Activated T-helper 17 cell treated with anti-CD3 and anti-CD28 coated beads, Interleukin-2, amount 50 U/mL, for 72 hours (primary cell): Measurements from ENCODE around the gene MCL1. TPM values are rescaled to one million over a fixed set of nuclear protein-coding genes. Genes with fewer than 3 reads are reported as not detected.

ENCODE experiments used
- ATAC-seq: fragments of 150-1000 bp; cut with Tn5 transposase; replicated peaks from 2 replicates; pipeline ENCODE4 v1.10.0; 2021; ENCODE audit warnings: mild to moderate bottlenecking, moderate library complexity
- H3K27ac Mint-ChIP-seq: one replicate; pipeline ENCODE4 v1.8.0; 2022; ENCODE audit warnings: mixed read lengths
- H3K27me3 Mint-ChIP-seq: one replicate; pipeline ENCODE4 v1.8.0; 2022; ENCODE audit warnings: mixed read lengths
- H3K36me3 Mint-ChIP-seq: one replicate; pipeline ENCODE4 v1.8.0; 2022; ENCODE audit warnings: low read depth, mild to moderate bottlenecking, mixed read lengths
- H3K4me1 Mint-ChIP-seq: one replicate; pipeline ENCODE4 v1.8.0; 2022; ENCODE audit warnings: mixed read lengths
- H3K4me3 Mint-ChIP-seq: one replicate; pipeline ENCODE4 v1.8.0; 2022; ENCODE audit warnings: mild to moderate bottlenecking, mixed read lengths
- H3K9me3 Mint-ChIP-seq: one replicate; pipeline ENCODE4 v1.8.0; 2022; ENCODE audit warnings: mixed read lengths
- total RNA-seq, 2 donors: library from RNA; stranded (reverse); gene quantifications; one replicate each; pipeline ENCODE4 v1.2.3, GENCODE V29; 2022

MCL1 gene
- total RNA-seq, 2 donors from 2014 or later: 235 to 351 TPM

DNA sequence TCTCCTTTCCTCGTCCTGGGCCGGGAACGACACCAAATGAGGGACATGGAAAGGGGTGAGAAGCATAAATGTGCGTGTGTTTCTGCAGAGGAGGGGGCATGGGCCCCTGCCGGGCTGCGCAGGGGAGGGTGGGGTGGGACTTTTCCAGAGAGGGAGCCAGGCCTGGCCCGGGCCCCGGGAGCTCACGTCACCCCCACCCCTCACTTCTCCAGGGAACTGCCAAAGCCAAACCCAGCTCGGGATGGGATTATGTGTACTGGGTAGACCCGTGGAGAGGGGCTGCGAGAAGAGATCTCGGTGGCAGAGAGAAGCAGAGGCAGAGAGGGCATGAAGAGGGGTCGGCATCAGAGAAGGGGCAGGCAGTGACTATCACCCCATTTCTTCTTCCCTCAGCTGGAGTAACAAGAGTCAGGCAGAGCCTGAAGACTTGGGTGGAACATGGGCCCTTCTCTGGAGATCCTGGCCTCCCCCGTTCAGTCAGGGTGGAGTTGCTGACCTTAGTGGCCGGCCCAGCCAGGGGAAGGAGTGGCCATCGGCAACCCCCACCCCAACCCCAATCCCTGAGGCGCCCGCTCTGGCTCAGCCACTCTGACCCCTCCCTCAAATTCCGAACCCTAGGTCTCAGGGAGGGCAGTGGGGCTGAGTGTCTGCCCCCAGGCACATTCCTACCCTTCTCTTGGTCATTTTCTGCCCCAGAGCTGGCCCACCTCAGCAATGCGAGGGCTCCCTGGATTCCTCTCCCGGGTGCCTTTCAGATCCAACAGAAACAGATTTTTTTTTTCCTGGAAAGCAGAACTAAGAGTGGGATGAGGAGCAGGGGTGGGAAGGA is 29.0 kb downstream of the MCL1 start:
- no peaks in the 10 kb centered on the region for H3K36me3 Mint-ChIP-seq
- peaks cover under 1% of the 10 kb centered on the region for H3K4me1 Mint-ChIP-seq
- H3K4me3 Mint-ChIP-seq: no peak overlapping the region
- H3K9me3 Mint-ChIP-seq: no peaks in the 10 kb centered on the region
- no peak overlapping the region for H3K27ac Mint-ChIP-seq
- no peaks in the 10 kb centered on the region for H3K27me3 Mint-ChIP-seq
- no peak for ATAC-seq

DNA sequence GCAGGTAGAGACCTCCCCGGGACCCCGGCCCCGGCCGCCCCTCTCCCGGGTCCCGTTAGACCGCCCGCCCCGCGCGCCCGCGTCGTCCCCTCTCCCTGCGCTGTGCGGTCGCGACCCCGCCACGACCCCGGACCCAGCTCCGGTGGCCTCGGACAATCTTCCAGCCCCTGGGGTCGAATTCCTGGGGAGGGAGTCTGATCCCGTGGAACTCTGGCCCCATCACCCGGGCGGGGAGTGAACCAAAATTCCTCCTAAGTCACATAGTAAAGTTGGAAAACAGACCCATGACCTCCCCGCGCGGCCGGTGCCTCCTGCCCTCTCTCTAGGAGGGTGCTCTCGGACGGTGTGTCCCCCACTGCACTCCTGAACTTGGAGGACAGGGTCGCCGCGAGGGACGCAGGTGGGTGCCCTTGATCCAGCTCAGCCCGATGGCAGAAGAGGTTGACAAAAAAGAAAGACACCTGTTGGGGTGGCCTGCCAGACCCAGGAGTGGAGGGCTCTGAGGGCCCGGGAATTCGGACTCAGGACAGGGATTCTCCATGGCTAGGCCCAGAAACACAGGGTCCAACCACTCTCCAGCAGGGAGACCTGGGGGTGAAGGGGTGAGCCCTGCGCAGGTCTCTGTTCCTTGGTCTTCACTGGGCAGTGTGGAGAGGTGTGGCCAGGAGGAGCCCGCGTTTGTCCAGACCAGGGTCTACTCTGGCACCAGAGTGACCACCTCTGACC is 29.8 kb downstream of the MCL1 start:
- H3K4me1 Mint-ChIP-seq: no peaks in the 10 kb centered on the region
- H3K9me3 Mint-ChIP-seq: no peaks in the 10 kb centered on the region
- H3K4me3 Mint-ChIP-seq: peak overlapping the region; percentile 65
- no peak for ATAC-seq
- H3K27me3 Mint-ChIP-seq: no peaks in the 10 kb centered on the region
- no peak overlapping the region for H3K27ac Mint-ChIP-seq
- H3K36me3 Mint-ChIP-seq: no peaks in the 10 kb centered on the region

DNA sequence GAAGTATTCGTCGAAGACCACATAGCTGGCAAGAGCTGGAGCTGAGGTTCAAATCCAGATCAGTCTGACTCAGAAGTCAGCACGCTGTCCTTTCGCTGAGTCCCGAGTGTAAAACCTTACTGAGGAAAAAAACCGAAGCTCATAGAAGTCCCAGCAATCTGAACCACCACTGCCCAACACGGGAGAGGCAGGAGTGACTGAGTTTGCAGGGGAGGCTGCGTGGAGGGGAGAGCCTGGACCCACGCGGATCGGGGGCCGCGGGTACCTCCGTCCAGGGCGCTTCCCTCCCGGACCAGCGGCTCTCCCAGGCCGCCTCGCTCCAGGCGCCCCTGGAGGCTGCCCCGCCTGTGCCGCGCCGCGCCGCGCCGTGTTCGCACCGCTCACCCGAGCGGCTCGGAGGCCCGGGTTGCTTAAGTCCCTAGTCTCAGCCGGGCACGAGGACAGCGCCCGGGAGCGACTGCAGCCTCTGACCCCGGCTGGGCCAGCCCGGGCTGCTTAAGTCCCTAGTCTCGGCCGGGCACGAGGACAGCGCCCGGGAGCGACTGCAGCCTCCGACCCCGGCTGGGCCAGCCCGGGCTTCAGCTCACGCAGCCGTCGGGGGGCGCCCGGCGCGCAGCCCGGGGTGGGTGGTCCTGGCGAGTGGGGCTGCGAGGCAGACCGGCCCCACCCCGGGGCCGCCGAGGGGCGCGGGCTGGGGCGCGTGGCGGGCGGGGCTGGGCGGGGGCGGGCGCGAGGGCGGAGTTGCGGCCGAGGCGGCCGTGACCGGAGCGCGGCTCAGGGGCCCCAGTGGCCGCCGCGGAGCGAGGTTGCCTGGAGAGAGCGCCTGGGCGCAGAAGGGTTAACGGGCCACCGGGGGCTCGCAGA is 30.5 kb downstream of the MCL1 start, which contains the start of gene ADAMTSL4:
ADAMTSL4 (plus strand) TSS at position 777 of the 864 bp plus-strand sequence. CDS start 2,881 bp downstream, outside the sequence.
- H3K36me3 Mint-ChIP-seq: no peaks in the 10 kb centered on the region
- H3K9me3 Mint-ChIP-seq: no peaks in the 10 kb centered on the region
- H3K27ac Mint-ChIP-seq: no peak within 1 kb of the TSS
- H3K4me1 Mint-ChIP-seq: no peaks in the 10 kb centered on the region
- H3K4me3 Mint-ChIP-seq: peak within 1 kb of the TSS; percentile 77
- no peaks in the 10 kb centered on the region for H3K27me3 Mint-ChIP-seq
- ATAC-seq: peak; percentile 76

DNA sequence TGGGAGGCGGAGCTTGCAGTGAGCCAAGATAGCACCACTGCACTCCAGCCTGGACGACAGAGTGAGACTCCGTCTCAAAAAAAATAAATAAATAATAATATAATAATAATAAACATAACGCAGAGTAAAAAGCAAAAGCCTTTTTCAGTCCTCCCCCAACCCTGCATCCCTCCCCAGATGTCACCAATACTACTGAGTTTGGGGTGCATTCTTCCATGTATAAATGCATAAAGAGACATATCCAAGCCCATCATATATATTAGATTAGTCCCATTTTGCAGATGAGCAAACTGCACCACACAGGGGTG is 31.1 kb downstream of the MCL1 start:
- Mint-ChIP-seq H3K27ac (no peak overlapping the region), H3K9me3 (no peaks in the 10 kb centered on the region), H3K4me3 (peak overlapping the region; percentile 77), H3K4me1 (no peaks in the 10 kb centered on the region), H3K27me3 (peaks cover 4% of the 10 kb centered on the region), H3K36me3 (no peaks in the 10 kb centered on the region)
- no peak for ATAC-seq

DNA sequence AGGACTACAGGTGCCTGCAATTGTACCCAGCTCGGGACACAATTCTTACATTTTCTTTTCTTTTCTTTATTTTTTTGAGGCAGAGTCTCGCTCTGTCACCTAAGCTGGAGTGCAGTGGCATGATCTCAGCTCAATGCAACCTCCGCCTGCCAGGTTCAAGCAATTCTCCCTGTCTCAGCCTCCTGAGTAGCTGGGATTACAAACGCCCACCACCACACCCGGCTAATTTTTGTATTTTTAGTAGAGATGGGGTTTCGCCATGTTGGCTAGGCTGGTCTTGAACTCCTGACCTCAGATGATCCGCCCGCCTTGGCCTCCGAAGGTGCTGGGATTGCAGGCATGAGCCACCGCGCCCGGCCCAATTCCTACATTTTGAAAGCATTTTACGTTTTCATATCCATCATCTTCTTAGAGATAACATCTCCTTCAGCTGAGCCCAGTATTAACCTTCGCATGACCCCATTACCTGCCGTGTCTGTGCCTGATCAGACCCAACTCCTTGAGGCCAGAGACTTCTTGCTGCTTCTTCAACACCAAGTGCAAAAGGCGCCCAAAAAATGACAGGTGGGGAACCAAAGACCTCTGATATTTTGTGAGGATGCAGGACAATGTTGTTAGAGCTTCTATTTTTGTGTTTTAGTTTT is 33.0 kb downstream of the MCL1 start:
- Mint-ChIP-seq H3K27ac (no peak overlapping the region), H3K4me3 (no peak overlapping the region), H3K4me1 (no peaks in the 10 kb centered on the region), H3K36me3 (no peaks in the 10 kb centered on the region), H3K27me3 (peaks cover 4% of the 10 kb centered on the region), H3K9me3 (no peaks in the 10 kb centered on the region)
- no peak for ATAC-seq

DNA sequence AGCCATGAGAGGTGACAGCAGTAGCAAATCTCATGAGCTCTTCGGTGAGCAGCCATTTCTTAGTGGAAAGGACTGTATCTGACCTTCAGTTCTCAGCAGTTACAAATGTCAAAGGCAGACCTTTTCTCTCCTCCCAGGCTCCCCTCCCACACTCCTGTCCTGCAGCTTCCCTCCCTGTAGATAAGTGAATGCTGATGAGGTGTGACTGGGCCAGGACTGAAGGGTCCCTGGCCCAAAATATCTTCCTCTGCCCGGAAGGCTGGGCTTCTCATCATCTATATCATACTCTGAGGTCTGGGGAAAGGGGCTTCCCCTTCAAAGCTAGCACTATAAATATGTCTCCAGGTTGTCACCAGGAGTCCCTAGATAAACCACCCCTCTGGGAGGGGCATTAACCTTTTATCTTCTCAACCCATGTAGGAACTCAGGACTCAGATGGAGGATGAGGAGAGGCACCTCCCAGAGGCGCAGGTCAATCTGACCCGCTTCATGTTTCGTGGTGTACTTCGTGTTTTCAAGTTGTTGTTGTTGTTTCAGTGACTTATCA is 33.9 kb downstream of the MCL1 start:
- Mint-ChIP-seq H3K9me3 (no peaks in the 10 kb centered on the region), H3K27ac (no peak overlapping the region), H3K4me1 (no peaks in the 10 kb centered on the region), H3K4me3 (no peak overlapping the region), H3K36me3 (no peaks in the 10 kb centered on the region), H3K27me3 (peaks cover 4% of the 10 kb centered on the region)
- ATAC-seq: no peak

DNA sequence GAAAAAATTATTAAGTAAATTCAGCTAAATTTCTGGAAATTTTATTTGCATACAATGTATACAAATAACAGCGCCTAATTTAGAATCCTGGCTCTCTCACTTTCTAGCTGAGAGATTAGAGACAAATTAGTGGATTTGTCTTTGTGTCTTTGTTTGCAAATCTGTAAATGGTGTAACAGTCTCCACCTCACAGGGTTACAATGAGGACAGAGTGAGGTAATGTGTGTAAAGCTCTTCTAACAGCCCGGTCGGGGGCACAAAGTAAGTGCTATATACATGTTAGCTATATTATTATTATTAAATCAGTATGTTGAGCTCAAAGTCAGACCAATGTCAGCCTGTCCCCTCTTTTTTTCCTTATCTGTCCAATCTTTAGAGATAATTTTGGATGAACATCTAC is 35.2 kb downstream of the MCL1 start:
- no peaks in the 10 kb centered on the region for H3K36me3 Mint-ChIP-seq
- no peaks in the 10 kb centered on the region for H3K4me1 Mint-ChIP-seq
- no peak overlapping the region for H3K27ac Mint-ChIP-seq
- H3K4me3 Mint-ChIP-seq: no peak overlapping the region
- H3K9me3 Mint-ChIP-seq: no peaks in the 10 kb centered on the region
- no peak for ATAC-seq
- H3K27me3 Mint-ChIP-seq: peaks cover 4% of the 10 kb centered on the region

DNA sequence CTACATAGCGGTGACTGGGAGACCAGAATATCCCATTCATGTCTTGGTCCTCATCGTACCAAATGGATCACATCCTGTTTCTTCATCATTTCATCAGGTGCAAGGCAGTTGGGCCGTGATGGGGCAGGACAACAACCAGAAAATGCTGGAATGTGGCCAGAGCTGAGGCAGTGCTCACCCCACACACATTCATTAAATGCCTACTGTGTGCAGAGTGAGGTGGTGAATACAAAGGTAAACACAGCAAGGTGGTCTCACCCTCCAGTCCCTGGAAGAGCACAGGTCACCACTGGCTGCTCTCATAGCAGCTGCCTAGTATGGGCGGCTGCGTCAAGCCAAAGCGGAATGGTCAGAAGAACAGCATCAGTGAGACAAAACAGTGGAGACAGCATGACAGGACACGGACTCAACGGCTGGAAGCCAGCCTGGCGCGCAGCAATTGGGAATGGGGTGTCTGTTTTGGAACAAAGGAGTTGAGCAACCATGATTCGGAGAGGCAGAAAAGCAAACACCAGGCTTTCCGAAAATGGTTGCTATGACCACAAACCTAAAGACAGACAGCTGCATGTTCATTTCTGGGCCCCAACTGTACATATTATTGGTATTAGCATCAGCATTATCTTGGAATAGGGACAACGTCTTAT is 35.8 kb downstream of the MCL1 start:
- H3K27me3 Mint-ChIP-seq: peaks cover 7% of the 10 kb centered on the region
- no peaks in the 10 kb centered on the region for H3K36me3 Mint-ChIP-seq
- H3K27ac Mint-ChIP-seq: no peak overlapping the region
- H3K4me1 Mint-ChIP-seq: no peaks in the 10 kb centered on the region
- no peaks in the 10 kb centered on the region for H3K9me3 Mint-ChIP-seq
- H3K4me3 Mint-ChIP-seq: no peak overlapping the region
- ATAC-seq: no peak

DNA sequence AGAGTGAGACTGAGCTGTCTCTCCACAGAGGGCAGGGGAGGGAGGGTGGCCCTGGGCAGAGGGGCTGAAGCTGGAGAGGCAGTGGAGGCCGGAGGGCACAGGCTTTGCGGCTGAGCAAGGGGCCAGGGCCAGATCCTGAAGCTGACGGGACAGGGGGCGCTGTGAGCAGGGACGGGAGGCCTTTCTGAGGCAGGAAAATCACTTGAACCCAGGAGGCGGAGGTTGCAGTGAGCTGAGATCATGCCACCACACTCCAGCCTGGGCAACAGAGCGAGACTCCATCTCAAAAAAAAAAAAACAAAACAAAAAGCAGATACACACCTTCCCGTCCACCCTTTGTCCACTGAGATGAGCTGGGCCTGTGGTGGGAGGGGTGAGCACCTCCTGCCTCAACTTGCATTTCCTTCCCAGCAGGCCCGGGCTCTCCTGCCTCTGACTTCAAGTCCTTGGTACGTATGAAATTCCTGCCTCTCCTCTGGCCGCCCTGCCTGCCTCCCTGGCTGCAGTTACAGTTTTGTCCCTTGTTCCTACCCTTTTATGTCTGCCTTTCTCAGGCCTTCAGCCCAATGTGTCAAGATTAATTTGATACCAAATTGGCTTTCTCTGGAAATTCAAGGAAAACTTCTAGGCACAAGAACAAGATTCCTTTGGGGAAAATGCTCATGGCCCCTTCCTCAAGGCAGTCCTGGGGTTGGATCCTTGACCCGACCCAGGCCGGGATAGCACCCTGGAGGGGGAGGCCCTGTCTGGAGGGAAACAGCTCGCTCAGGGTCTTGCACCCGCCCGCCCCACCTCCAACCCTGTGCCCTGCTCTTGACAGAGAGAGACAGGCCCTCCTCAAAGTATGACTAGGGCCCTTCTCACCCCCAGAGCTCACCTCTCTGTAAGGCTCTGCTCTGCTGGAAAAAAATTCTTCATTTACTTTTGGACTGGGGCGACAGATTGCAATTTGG is 41.4 kb downstream of the MCL1 start:
- no peaks in the 10 kb centered on the region for H3K36me3 Mint-ChIP-seq
- H3K4me1 Mint-ChIP-seq: no peaks in the 10 kb centered on the region
- no peak overlapping the region for H3K4me3 Mint-ChIP-seq
- H3K27me3 Mint-ChIP-seq: peaks cover 7% of the 10 kb centered on the region
- no peak for ATAC-seq
- H3K27ac Mint-ChIP-seq: no peak overlapping the region
- no peaks in the 10 kb centered on the region for H3K9me3 Mint-ChIP-seq

DNA sequence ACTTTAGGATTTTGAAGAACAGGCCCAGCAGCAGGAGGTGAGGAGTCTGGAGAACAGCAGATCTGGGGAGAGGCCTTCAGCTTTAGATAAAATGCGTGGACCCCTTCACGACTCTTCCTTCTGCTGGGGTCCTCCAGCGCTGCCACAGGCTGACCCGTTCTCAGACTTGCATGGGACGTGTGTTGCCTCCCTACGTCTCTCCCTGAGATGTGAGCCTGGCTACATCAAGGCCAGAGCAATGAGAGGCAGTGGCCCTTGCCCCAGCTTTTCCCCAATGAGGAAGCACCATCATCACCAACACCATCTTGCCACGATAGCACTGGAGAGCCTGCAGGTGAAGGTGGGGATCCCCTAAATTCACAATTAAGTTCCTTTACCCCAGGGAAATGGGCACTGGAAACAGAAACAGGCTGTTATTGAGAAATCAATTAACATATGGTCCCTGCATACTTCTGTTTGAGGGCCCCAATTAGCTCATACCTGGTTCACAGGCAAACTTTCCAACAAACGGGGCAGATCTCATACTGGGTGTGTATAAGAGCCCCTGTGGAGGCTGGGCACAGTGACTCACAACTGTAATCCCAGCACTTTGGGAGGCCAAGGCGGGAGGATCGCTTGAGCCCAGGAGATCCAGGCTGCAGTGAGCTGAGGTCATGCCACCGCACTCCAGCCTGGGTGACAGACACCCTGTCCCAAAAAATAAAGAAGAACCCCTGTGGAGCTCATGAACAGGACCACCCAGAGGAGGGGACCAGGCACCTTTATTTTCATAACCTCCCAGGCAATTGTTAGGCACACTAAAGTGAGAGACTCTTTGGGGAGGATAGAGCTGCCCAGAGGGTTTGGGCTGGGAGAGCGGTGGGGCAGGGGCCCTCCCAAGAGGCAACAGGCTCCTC is 42.3 kb downstream of the MCL1 start:
- H3K9me3 Mint-ChIP-seq: no peaks in the 10 kb centered on the region
- H3K4me3 Mint-ChIP-seq: no peak overlapping the region
- peak overlapping the region; percentile 17 for H3K27ac Mint-ChIP-seq
- H3K4me1 Mint-ChIP-seq: no peaks in the 10 kb centered on the region
- ATAC-seq: no peak
- peaks cover 7% of the 10 kb centered on the region for H3K27me3 Mint-ChIP-seq
- H3K36me3 Mint-ChIP-seq: no peaks in the 10 kb centered on the region

DNA sequence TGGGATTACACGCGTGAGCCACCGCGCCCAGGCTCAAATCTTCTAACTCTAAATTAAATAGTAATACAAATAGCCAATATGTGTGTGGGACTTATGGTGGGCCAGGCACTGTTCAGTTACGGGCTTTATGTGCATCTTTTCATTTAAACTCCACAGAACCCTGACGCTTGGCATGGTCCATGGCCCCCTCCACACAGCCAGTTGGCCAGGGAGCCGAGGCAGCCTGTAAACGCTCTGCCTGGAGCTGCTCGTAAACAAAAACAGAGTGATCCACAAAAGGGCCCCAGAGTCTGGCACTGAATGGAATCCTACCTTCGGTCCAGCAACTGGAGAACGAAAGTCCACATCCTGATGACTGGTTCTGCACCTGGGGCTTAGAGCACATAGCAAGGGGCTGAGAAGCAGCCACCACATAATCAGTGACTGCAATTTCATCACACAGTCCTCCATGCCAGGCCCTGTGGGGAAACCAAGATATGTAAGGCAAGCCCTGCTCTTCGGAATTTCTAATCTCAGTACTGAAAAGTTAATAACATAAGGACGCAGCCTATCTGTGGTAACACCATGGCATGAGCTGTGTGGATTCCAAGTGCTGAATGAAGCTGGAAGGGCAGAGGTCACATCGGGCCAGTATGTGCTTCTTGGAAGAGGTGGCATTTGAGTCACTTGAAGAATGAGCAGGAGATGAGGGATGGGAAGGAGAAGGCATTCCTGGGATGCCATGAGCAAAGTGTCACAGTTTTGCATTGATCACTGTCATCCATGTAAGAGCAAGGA is 43.7 kb downstream of the MCL1 start:
- Mint-ChIP-seq H3K27ac (peak overlapping the region; percentile 17), H3K9me3 (no peaks in the 10 kb centered on the region), H3K27me3 (peaks cover 7% of the 10 kb centered on the region), H3K4me3 (no peak overlapping the region), H3K36me3 (no peaks in the 10 kb centered on the region), H3K4me1 (no peaks in the 10 kb centered on the region)
- no peak for ATAC-seq
